EL (cell line): ENCODE measurements around the gene SUGP1.

ENCODE experiments used
- DNase-seq: peaks from one replicate; pipeline ENCODE4 v3.0.0-alpha.2; 2016

Gene SUGP1

DNA sequence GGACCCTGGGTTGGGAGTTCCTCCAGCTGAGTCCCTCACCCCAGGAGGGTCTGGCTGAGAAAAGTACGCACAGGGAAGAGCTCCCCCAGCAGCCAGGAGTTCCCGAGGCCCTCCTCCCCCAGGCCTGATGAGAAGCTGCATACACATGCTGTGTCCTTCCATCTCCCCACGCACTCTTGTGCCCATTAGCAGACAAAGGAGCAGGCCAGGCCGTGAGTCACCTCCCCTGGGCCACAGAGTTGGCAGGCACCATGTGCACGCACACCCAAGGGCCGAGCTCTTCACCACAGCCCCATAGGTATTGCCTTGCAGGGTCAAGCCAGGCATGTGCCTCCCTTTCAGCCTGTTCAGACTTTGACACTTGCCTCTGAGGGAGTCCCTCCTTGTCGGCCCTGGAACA lies 17.8 kb upstream of the SUGP1 start:
- peak; percentile 20 for DNase-seq

DNA sequence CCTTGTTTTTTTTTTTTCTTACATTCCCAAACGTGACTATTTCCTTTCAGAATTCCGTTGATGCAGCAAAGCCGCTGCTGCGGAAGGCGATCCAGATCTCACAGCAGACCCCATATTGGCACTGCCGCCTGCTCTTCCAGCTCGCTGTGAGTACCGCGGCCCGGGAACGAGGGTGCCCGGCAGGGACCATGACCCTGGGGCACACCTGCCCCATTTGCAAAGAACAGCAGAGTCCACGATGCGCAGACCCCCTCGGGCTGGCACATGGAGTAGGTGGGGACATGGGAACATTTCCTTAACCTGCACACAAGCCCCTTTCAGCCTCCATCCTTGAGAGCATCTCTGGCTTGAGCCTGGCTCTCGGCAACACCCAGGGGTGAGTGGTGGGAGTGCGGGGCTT lies 16.8 kb upstream of the SUGP1 start:
- DNase-seq, result no peak

- DNase-seq, result no peak
These were observed 16.3 kb upstream of the SUGP1 start for GRCh38 chr19:19336597-19336996.

- DNase-seq, result no peak
These were observed 15.3 kb upstream of the SUGP1 start for GRCh38 chr19:19335408-19336158.

- no peak for DNase-seq
These were observed 14.7 kb upstream of the SUGP1 start for GRCh38 chr19:19334989-19335344.

- no peak for DNase-seq
These were observed 14.0 kb upstream of the SUGP1 start for GRCh38 chr19:19334063-19334988.

GRCh38 chr19:19329126-19329525 lies 8.8 kb upstream of the SUGP1 start:
- DNase-seq, result no peak

- DNase-seq, result no peak
These were observed 7.4 kb upstream of the SUGP1 start for GRCh38 chr19:19327672-19328071.

DNA sequence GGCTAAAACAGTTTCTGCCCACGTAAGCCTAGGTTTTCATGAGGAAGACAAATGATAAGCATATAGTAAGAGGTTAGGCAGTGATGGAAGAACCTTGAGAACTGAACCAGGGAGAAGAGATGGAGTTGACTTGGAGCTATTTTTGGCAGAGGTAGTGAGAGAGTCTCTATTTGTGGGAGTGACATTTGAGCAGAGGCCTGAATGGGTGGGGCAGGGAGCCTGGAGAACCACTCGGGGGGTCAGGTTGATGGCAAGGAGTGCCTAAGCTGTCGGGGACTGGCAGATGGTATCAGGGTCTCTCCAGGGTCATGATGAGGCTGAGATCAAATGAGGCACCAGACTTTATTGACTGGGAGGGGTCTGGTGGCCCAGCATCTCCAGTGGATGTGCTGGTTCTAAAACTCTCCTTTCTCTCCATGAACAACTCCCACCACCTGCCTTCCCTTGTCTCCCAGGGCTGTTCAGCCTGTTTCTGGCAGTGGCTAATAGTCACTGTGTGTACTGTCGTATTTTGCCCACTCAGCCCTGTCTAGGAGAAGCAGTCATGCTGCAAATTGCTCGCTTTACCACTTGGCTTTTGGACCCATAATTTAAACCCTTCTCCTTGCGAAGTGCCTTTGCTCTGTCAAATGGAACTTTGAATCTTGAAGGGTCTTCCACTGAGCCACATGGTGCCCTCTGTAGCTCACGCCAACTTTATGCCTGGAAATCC lies 3.9 kb upstream of the SUGP1 start:
- no peak for DNase-seq

DNA sequence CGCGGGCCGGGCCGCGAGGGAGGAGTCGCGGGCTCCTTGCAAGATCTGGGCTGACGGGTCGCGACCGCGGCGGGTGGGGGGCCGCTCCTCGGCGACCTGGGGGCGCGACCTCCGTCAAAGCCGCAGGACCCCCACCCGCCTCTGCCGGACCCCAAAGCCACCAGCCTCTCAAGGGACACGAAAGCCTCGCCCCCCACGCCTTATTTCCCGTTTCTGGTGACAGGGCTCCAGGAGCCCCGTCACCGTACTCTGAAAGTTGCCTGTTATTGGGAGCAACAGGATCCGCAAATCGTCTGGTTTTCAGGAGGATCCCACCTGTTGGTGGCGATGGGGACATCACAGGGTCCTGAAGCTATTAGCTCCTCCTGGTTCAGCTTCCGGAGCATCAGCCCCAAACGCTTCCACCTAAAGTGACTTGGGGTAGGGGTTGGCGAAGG lies 850 bp upstream of the SUGP1 start:
- DNase-seq, result no peak

DNA sequence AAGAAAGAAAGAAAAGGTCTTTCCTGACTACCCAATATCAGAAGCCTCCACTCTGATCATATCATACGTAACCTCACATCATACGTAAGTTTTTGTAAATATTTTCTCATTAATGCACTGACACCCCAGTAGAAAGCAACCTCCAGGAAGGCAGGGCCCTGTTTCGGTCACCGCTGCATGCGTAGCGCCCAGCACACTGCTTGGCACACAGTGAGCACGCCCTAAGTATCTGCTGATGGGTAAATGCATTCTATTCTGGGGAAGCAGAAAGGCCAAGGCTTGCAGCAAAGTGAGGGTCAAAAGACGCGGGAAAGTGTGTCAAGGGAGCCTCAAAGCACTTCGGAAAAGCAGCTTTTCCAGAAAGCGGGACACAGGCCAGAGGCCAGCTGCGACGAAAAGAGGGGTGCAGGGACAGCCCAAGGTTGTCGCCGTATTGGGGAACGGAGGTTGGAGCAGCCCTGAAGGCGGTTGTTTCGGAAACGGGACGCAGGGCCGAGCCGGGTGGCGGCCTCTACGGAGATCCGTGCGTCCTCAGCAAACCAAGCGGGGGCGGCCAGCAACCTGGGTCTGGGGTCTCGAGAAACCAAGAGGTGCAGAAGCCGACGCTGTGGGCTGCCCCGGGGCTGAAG lies 463 bp downstream of the SUGP1 start:
- no peak for DNase-seq

- no peak for DNase-seq
These were observed 4.2 kb downstream of the SUGP1 start for GRCh38 chr19:19316082-19316481.

DNA sequence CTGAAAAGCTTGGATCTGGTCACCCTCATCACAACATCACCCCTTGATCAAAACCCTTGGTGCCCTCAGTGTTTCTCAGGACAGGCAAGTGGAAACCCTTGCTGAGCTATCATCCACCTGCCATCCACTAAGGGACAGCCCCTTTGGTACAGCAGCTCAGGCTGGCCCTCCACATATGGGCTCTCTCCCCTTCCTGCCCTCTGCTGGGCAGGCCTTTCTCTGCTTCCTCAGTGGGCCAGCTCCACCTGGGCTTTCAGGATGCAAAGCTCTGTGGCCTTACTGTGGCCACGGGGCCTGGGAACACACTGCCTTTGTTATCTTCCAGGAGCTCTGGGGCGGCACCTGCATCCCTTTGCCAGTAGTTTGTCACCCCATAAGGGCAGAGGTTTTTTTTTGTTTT lies 4.9 kb downstream of the SUGP1 start:
- no peak for DNase-seq

DNA sequence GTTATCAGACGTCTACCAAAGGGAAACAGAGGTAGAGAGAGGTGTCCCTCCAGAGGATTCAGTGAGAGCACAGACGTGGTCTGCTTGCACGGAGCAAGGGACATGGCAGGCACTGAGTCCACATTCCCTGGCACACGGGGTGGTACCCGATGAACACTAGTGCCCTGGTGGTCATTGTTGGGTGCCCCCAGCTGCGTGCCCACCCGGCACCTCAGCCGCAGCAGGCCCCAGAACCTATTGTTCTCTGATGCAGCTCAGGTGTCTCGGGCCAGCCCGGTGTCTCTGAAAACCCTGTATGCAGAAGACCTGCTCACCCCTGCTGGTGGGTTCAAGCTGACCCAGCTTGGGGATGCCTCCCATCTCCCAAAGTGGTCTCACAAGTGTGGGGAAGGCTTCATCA lies 11.9 kb downstream of the SUGP1 start:
- DNase-seq, result no peak

- DNase-seq, result no peak
These were observed 14.1 kb downstream of the SUGP1 start for GRCh38 chr19:19306191-19306590.

DNA sequence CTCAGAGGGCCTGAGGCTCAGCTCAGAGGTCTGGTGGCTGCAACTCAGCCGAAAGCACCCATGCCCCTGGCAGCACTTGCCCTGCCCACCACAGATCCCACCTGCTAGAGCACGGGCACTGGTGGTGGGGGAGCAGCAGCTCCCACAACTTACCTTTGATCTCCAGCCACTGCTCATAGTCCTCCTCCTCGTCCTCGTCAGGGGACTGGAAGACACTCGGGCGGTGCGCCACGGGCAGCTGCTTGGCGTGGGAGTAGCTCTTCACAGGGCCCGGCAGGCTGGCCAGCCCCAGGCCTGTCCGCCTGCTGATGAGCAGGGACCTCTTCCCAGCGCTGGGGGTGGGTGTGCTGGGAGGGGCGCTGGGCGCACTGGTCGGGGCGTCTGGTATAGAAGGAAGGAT lies 14.6 kb downstream of the SUGP1 start:
- no peak for DNase-seq

DNA sequence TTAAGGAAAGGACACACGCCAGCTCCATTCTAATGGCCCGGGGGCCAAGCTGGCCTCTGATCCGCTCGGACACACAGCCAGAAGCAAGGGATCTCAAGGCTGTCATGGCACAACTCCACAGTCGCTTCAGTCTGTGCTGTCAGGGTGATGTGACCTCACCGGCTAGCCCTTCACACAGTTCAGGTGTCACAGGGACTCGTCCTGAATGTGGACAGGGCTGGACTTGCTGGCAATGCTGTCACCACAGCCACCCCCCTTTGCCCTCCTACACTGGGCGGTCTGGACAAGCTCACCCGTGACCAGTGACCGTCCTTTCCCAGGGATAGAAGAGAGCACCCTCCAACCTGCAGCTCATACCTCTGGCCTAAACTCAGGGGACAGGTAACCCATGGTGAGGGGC lies 15.2 kb downstream of the SUGP1 start:
- no peak for DNase-seq

DNA sequence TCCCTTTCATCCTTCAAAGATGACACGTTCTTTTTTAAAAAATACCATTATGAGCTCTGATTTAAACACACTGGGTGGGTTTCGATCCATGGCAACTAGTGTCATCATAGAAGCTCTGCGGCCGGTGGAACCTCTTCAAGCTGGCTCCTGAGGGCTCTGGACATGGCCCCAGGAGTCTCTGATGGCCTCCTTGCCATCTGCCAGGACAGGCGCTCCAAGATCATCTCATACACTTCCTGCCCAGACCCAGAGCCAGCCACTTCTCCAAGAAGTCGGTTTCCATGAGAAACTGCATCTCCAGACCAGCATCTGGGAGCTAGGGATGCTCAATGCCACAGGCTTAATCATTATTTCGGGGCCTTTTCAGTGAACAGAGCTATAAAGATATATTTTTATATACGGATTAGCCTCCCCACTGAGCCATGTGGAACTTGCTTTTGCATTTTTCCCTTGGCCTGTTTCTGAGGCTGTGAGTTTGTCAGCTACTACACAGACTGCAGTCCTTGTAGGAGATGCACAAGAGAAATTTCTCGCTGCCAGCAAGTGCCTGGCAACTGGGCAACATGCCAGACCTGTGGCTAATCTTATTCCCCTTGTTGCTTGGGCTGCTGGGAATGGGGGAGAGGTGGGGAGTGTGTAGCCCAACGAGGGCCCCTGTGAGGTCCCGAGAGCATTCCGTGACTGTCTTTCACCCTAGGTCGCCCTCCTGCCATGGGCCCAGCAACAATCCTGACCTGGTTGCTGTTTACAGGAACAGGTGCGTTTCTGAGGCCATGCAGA lies 15.9 kb downstream of the SUGP1 start:
- DNase-seq, result no peak

DNA sequence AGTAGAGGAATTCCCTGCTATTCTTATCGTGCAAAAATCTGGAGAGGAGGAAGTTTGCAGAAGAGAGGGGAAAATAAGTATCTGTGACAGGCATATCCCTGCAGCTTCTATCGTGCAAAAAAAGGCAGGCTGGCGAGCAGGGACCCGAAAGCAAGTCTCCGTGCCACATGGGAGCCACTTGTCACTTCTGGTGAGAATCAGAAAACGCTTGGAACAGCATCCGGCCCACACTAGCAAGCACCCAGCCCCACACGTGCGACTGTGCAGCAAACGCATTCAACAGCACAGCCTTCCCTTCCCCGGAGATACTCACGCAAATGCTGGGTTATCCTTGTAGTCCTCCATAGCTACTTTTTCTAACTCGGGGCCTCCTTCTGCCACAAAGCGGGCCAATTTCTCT lies 16.9 kb downstream of the SUGP1 start:
- DNase-seq, result no peak

DNA sequence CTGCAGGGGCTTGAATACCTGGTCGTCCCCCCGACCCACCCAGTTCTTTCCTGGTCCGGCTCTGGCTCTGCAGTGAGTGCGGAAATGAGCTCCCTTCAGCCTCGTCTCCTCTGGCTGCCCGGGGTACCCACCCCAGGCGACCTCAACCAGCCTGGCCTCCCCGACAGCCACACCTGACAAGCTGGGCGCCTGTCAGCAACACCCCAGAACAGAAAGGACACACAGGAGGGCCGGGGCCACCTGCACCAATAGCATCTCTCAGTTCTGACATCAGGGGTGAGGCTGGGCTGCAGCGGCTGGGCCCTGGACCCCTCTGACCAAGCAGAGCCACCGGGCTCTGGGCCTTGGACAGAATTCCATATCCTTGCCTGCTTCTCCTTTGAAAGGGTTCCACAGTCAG lies 19.7 kb downstream of the SUGP1 start:
- no peak for DNase-seq

DNA sequence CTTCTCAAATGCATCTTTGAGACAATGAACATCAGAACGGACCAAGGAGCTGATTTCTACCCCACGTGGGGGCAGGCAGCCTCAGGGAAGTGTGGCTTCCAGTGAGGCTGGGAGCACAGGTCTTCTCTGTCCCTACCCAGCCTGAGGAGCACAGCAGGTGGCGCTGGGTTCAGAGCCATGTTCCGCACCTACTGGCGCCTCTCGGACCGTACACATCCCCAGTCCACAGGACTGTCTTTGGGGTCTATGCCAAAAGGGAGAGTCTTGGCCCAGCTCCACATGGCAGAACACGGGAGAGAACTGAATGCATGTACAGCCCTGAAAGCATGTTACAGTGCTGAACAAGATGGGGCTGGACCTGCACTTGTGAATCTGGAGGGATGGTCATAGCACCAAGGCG lies 22.6 kb downstream of the SUGP1 start:
- no peak for DNase-seq

GRCh38 chr19:19296953-19297689 lies 23.2 kb downstream of the SUGP1 start:
- no peak for DNase-seq
